CD4-positive, alpha-beta memory T cell (primary cell): ENCODE measurements around the gene SCAF1. TPM values are rescaled to one million over a fixed set of nuclear protein-coding genes. Genes with fewer than 3 reads are reported as not detected.

Experiments
- CTCF ChIA-PET: fragments of 350-600 bp; sonication (Branson Sonifier 250); formaldehyde crosslinking; loops from one replicate; lab custom pipeline; 2021; ENCODE audit warnings: inconsistent platforms; ENCODE audit not compliant: partially characterized antibody; lab: Charles Lee
- POLR2A ChIA-PET: fragments of 350-600 bp; sonication (Branson Sonifier 250); formaldehyde crosslinking; loops from one replicate; lab custom pipeline; 2021; ENCODE audit not compliant: partially characterized antibody; lab: Charles Lee
- DNase-seq, 5 donors: peaks; one replicate each; pipeline versions ENCODE4 v3.0.0 to v3.0.0-alpha.2; 2020 to 2022; ENCODE audit warnings: mixed read lengths in 1 of 5
- H3K27ac ChIP-seq: one replicate; pipeline ENCODE4 v1.7.0; 2013; ENCODE audit warnings: low read depth, low read length
- H3K27me3 ChIP-seq: 2 replicates; pipeline ENCODE4 v1.7.0; 2013; ENCODE audit warnings: mild to moderate bottlenecking, low read length, moderate library complexity; ENCODE audit not compliant: insufficient read depth
- H3K36me3 ChIP-seq: 2 replicates; pipeline ENCODE4 v1.7.0; 2013; ENCODE audit warnings: mild to moderate bottlenecking, low read length, moderate library complexity; ENCODE audit not compliant: insufficient read depth
- H3K4me1 ChIP-seq: 2 replicates; pipeline ENCODE4 v1.7.0; 2013; ENCODE audit warnings: mild to moderate bottlenecking, low read length, moderate library complexity; ENCODE audit not compliant: insufficient read depth
- H3K4me3 ChIP-seq, 2 donors: one replicate each; pipeline ENCODE4 v1.7.0; 2013; ENCODE audit warnings: low read length in 2 of 2, mild to moderate bottlenecking in 1 of 2
- H3K9me3 ChIP-seq, 2 donors: one replicate each; pipeline ENCODE4 v1.7.0; 2013; ENCODE audit warnings: low read length in 2 of 2, control low read depth in 1 of 2; ENCODE audit not compliant: control insufficient read depth in 1 of 2
- H3K27ac Mint-ChIP-seq, 7 donors: one replicate each; pipeline ENCODE4 v1.8.0; 2020 to 2021; ENCODE audit warnings: mixed read lengths in 7 of 7, mild to moderate bottlenecking in 6 of 7, inconsistent platforms in 3 of 7, moderate library complexity in 3 of 7
- H3K27me3 Mint-ChIP-seq, 2 donors: one replicate each; pipeline ENCODE4 v1.8.0; 2020 to 2021; ENCODE audit warnings: mixed read lengths in 2 of 2
- H3K36me3 Mint-ChIP-seq, 2 donors: one replicate each; pipeline ENCODE4 v1.8.0; 2020 to 2021; ENCODE audit warnings: mixed read lengths in 2 of 2, inconsistent platforms in 1 of 2, mild to moderate bottlenecking in 1 of 2
- H3K4me1 Mint-ChIP-seq, 4 donors: one replicate each; pipeline ENCODE4 v1.8.0; 2020 to 2021; ENCODE audit warnings: mixed read lengths in 4 of 4, mild to moderate bottlenecking in 1 of 4
- H3K4me3 Mint-ChIP-seq, 8 donors: one replicate each; pipeline ENCODE4 v1.8.0; 2020 to 2021; ENCODE audit warnings: mixed read lengths in 8 of 8, mild to moderate bottlenecking in 7 of 8, moderate library complexity in 6 of 8, inconsistent platforms in 3 of 8
- H3K9me3 Mint-ChIP-seq, 8 donors: one replicate each; pipeline ENCODE4 v1.8.0; 2020 to 2021; ENCODE audit warnings: mixed read lengths in 8 of 8, mild to moderate bottlenecking in 5 of 8, inconsistent platforms in 3 of 8, moderate library complexity in 1 of 8
- intact Hi-C: fragments of 100-400 bp; cut with micrococcal nuclease; formaldehyde crosslinking; loops from one replicate; pipeline ENCODE4 v1.15.1; 2023
- polyA plus RNA-seq, 2 donors: library from polyadenylated mRNA; unstranded; fragments of 300-500 nt; fragmentation: Illumina TruSeq; gene quantifications; one replicate each; pipeline ENCODE4 v1.2.3, GENCODE V29; 2021
- total RNA-seq, 2 experiments: library from RNA; stranded (reverse); gene quantifications; one replicate each; pipeline ENCODE4 v1.2.3, GENCODE V29; 2021

The SCAF1 gene
- total and polyA plus RNA-seq, 4 experiments from 2014 or later: 4.0 to 62.7 (median 60.5) TPM; not detected in 1

DNA sequence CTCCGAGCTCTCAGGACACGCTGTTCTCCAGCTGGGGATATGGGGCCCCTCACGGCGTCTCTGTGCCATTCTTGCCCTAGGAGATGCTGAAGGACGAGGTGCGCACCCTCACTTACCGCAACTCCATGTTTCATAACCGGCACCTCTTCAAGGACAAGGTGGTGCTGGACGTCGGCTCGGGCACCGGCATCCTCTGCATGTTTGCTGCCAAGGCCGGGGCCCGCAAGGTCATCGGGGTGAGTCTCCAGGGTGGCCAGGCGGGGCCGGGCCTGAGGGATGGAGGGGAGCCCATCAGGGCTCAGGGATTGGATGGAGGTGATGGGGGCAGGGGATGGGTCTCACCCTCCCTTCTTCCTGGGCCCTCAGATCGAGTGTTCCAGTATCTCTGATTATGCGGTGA is 39.8 kb downstream of the SCAF1 start:
- H3K4me1 ChIP-seq: peaks cover 35% of the 10 kb centered on the region
- intact Hi-C loops: no loop called here
- H3K27ac ChIP-seq: no peak overlapping the region
- Mint-ChIP-seq H3K36me3 (peaks cover 26 to 42% of the 10 kb centered on the region in 2 donors), H3K9me3 (no peaks in the 10 kb centered on the region), H3K4me1 (peaks cover 9 to 41% (median 21%) of the 10 kb centered on the region in 4 donors), H3K27me3 (no peaks in the 10 kb centered on the region), H3K27ac (peak overlapping the region in 1 of 7 donors; percentile 52), H3K4me3 (peak overlapping the region in 1 of 8 donors; percentile 35)
- H3K27me3 ChIP-seq: no peaks in the 10 kb centered on the region
- POLR2A ChIA-PET: interaction anchor here (1.0 to 1.9 kb wide), 2 partner anchors 111 to 179 kb away, joined by 4 to 11 read pairs; no protein-coding TSS in a partner anchor
- peaks cover 34% of the 10 kb centered on the region for H3K36me3 ChIP-seq
- H3K4me3 ChIP-seq: no peak overlapping the region
- DNase-seq: no peak
- H3K9me3 ChIP-seq: no peaks in the 10 kb centered on the region
- CTCF ChIA-PET: interaction anchor here (0.9 to 2.2 kb wide), 8 partner anchors 9 to 208 kb away, joined by 3 to 8 read pairs (median 6); partner anchors contain the start of gene FLT3LG

DNA sequence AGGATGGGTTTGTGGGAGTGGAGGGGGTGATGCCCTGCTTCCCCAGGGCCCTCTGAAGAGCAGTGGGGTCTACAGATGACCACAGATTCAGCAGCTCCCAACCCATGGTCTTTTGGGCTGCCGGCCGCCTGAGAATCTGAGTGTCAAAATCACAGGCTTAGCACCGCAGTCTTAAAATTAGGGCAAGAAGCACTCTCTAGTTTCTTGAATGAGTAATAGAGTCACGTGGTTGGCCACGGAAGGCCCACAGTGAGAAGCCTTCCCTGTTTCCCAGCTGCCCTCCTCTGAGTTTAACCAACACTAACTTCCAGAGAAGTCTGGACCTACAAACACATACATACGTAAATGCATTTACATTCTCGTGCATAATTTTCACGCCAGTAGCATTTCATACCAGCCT is 40.3 kb downstream of the SCAF1 start:
- ChIA-PET CTCF (interaction anchor here (0.9 to 1.5 kb wide), 2 partner anchors 135 to 176 kb away, joined by 3 to 5 read pairs; no protein-coding TSS in a partner anchor), POLR2A (interaction anchor here (1.9 kb wide), 1 partner anchor 111 kb away, joined by 11 read pairs; no protein-coding TSS in a partner anchor)
- no peak overlapping the region for H3K27ac ChIP-seq
- intact Hi-C loops: no loop called here
- Mint-ChIP-seq H3K27ac (peak overlapping the region in 4 of 7 donors; percentile 15 to 83 (median 54)), H3K4me3 (peak overlapping the region in 2 of 8 donors; percentile 31 to 35), H3K4me1 (peaks cover 9 to 37% (median 21%) of the 10 kb centered on the region in 4 donors), H3K27me3 (no peaks in the 10 kb centered on the region), H3K36me3 (peaks cover 26 to 38% of the 10 kb centered on the region in 2 donors), H3K9me3 (no peaks in the 10 kb centered on the region)
- no peak overlapping the region for H3K4me3 ChIP-seq
- peaks cover 34% of the 10 kb centered on the region for H3K36me3 ChIP-seq
- peaks cover 35% of the 10 kb centered on the region for H3K4me1 ChIP-seq
- H3K27me3 ChIP-seq: no peaks in the 10 kb centered on the region
- DNase-seq: peak in 1 of 5 donors; percentile 19
- H3K9me3 ChIP-seq: no peaks in the 10 kb centered on the region

GRCh38 chr19:49683814-49684250 is 41.8 kb downstream of the SCAF1 start:
- H3K9me3 ChIP-seq: no peaks in the 10 kb centered on the region
- CTCF ChIA-PET: interaction anchor here (0.7 to 1.8 kb wide), 3 partner anchors 12 to 114 kb away, joined by 3 to 4 read pairs (median 3); no protein-coding TSS in a partner anchor
- peak overlapping the region in 1 of 7 donors; percentile 13 for H3K27ac Mint-ChIP-seq
- intact Hi-C loops: no loop called here
- H3K36me3 ChIP-seq: peaks cover 34% of the 10 kb centered on the region
- peaks cover 26 to 44% of the 10 kb centered on the region in 2 donors for H3K36me3 Mint-ChIP-seq
- no peak overlapping the region for H3K27ac ChIP-seq
- no peaks in the 10 kb centered on the region for H3K9me3 Mint-ChIP-seq
- H3K27me3 ChIP-seq: no peaks in the 10 kb centered on the region
- no peak overlapping the region for H3K4me3 Mint-ChIP-seq
- DNase-seq: peak in 1 of 5 donors; percentile 14
- POLR2A ChIA-PET: no interaction called here
- no peak overlapping the region for H3K4me3 ChIP-seq
- H3K27me3 Mint-ChIP-seq: no peaks in the 10 kb centered on the region
- peaks cover 23% of the 10 kb centered on the region for H3K4me1 ChIP-seq
- H3K4me1 Mint-ChIP-seq: peaks cover 6 to 26% (median 13%) of the 10 kb centered on the region in 4 donors

- DNase-seq: peak in 2 of 5 donors; percentile 26 to 37
- intact Hi-C loops: no loop called here
- no peak overlapping the region for H3K4me3 ChIP-seq
- Mint-ChIP-seq H3K4me1 (peaks cover 6 to 22% (median 13%) of the 10 kb centered on the region in 4 donors), H3K27ac (peak overlapping the region in 1 of 7 donors; percentile 48), H3K9me3 (no peaks in the 10 kb centered on the region), H3K27me3 (no peaks in the 10 kb centered on the region), H3K36me3 (peaks cover 26 to 44% of the 10 kb centered on the region in 2 donors), H3K4me3 (no peak overlapping the region)
- peaks cover 22% of the 10 kb centered on the region for H3K4me1 ChIP-seq
- H3K9me3 ChIP-seq: no peaks in the 10 kb centered on the region
- no peaks in the 10 kb centered on the region for H3K27me3 ChIP-seq
- ChIA-PET POLR2A (no interaction called here), CTCF (interaction anchor here (0.7 to 1.8 kb wide), 4 partner anchors 12 to 114 kb away, joined by 3 to 4 read pairs (median 3); no protein-coding TSS in a partner anchor)
- H3K27ac ChIP-seq: no peak overlapping the region
- H3K36me3 ChIP-seq: peaks cover 34% of the 10 kb centered on the region
Measured at GRCh38 chr19:49684251-49684982, 42.4 kb downstream of the SCAF1 start.

DNA sequence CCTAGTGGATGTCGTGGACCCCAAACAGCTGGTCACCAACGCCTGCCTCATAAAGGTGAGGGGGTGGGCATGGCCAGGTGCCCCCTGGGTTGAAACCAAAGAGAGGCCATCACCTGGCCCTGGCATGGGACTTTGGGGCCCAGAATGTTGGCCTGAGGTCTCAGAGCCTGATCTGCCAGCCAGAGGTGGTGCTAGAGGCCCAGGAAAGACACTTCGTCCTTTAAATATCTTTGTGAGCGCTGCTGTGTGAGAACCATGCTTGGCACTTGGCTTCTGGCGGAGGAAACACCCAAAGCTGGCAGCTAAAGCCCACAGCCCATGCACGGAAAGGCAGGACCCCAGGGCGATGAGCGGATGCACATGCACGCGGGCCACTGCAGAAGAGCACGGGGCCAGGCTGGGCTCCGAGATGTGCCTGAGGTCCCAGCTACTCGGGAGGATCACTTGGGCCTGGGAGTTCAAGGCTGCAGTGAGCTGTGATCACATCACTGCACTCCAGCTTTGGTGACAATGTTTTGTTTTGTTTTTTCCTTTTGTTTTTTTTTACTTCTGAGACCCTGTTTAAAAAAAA is 43.1 kb downstream of the SCAF1 start:
- no peak overlapping the region for H3K4me3 ChIP-seq
- ChIA-PET POLR2A (interaction anchor here (0.6 kb wide), 1 partner anchor 10 kb away, joined by 3 read pairs; no protein-coding TSS in a partner anchor), CTCF (interaction anchor here (1.0 to 1.8 kb wide), 5 partner anchors 11 to 182 kb away, joined by 3 to 4 read pairs (median 3); no protein-coding TSS in a partner anchor)
- no peaks in the 10 kb centered on the region for H3K9me3 ChIP-seq
- peaks cover 34% of the 10 kb centered on the region for H3K36me3 ChIP-seq
- Mint-ChIP-seq H3K4me3 (no peak overlapping the region), H3K27ac (no peak overlapping the region), H3K4me1 (peaks cover 2 to 20% (median 12%) of the 10 kb centered on the region in 4 donors), H3K36me3 (peaks cover 26 to 45% of the 10 kb centered on the region in 2 donors), H3K27me3 (no peaks in the 10 kb centered on the region), H3K9me3 (no peaks in the 10 kb centered on the region)
- DNase-seq: no peak
- H3K27me3 ChIP-seq: no peaks in the 10 kb centered on the region
- H3K4me1 ChIP-seq: peaks cover 22% of the 10 kb centered on the region
- H3K27ac ChIP-seq: no peak overlapping the region
- intact Hi-C loops: no loop called here

DNA sequence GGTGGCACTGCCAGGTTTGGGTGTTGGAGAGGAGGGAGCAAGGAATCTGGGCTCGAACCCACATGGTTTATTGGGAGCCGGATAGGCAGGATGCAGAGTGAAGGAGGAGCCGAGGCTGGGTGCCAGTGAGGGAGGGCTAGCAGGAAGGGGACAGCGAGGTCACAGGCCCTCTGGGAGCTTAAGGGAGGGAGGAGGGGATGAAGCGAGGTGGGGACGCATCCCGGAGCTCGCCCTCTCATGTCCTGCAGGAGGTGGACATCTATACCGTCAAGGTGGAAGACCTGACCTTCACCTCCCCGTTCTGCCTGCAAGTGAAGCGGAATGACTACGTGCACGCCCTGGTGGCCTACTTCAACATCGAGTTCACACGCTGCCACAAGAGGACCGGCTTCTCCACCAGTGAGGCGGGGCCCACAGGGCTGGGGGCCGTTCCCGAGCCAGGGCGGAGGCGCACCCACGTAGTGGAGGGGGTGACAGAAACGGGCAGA is 43.9 kb downstream of the SCAF1 start:
- Histone ChIP-seq H3K27ac (no peak overlapping the region), H3K4me3 (no peak overlapping the region), H3K4me1 (peaks cover 22% of the 10 kb centered on the region), H3K27me3 (no peaks in the 10 kb centered on the region), H3K9me3 (no peaks in the 10 kb centered on the region), H3K36me3 (peaks cover 34% of the 10 kb centered on the region)
- Mint-ChIP-seq H3K27me3 (peaks cover 5 to 7% of the 10 kb centered on the region in 2 donors), H3K4me1 (peaks cover 9 to 20% (median 15%) of the 10 kb centered on the region in 4 donors), H3K27ac (no peak overlapping the region), H3K36me3 (peaks cover 26 to 45% of the 10 kb centered on the region in 2 donors), H3K4me3 (no peak overlapping the region), H3K9me3 (no peaks in the 10 kb centered on the region)
- intact Hi-C loops: no loop called here
- POLR2A ChIA-PET: interaction anchor here (0.6 kb wide), 1 partner anchor 9 kb away, joined by 3 read pairs; no protein-coding TSS in a partner anchor
- CTCF ChIA-PET: interaction anchor here (1.4 to 1.8 kb wide), 3 partner anchors 10 to 183 kb away, joined by 3 to 4 read pairs (median 4); no protein-coding TSS in a partner anchor
- DNase-seq: peak in 1 of 5 donors; percentile 12
